OCI-LY7 (cell line): Measurements from ENCODE around the gene SYT9. TPM values are rescaled to one million over a fixed set of nuclear protein-coding genes. Genes with fewer than 3 reads are reported as not detected.

ENCODE experiments used
- BruUV-seq: library from RNA; stranded (reverse); fragments of 400-500 nt; replicated peaks from 2 replicates; lab custom pipeline; 2021; lab: Mats Ljungman, UMichigan
- CTCF ChIA-PET: fragments of 300-600 bp; sonication (Branson Sonifier 250); formaldehyde crosslinking; loops from one replicate; lab custom pipeline; 2022; ENCODE audit warnings: antibody characterized with exemption; ENCODE audit not compliant: unreplicated experiment; lab: Charles Lee
- POLR2A ChIA-PET: fragments of 300-600 bp; sonication (Branson Sonifier 250); formaldehyde crosslinking; loops from one replicate; lab custom pipeline; 2022; ENCODE audit warnings: antibody characterized with exemption; lab: Charles Lee
- DNase-seq: peaks from one replicate; pipeline ENCODE4 v3.0.0-alpha.2; 2015; ENCODE audit warnings: low spot score
- H2AFZ ChIP-seq: fragments of 200-600 bp; sonication (generic), shearing (Covaris generic); 2 replicates; pipeline ENCODE4 v1.6.1; 2014; ENCODE audit warnings: mild to moderate bottlenecking, antibody characterized with exemption, low read length, moderate library complexity
- H3K27ac ChIP-seq: fragments of 200-600 bp; sonication (generic); 2 replicates; pipeline ENCODE4 v1.5.1; 2014; ENCODE audit warnings: mixed run types, low read depth, mild to moderate bottlenecking, moderate library complexity, low read length, inconsistent platforms; ENCODE audit not compliant: poor library complexity, severe bottlenecking
- H3K36me3 ChIP-seq: fragments of 200-600 bp; sonication (generic); 2 replicates; pipeline ENCODE4 v1.6.1; 2014; ENCODE audit warnings: mild to moderate bottlenecking, antibody characterized with exemption, low read length, moderate library complexity, mixed read lengths; ENCODE audit not compliant: insufficient read depth
- H3K4me1 ChIP-seq: fragments of 200-600 bp; sonication (generic); 2 replicates; pipeline ENCODE4 v1.5.1; 2014; ENCODE audit warnings: mild to moderate bottlenecking, low read length; ENCODE audit not compliant: insufficient read depth, poor library complexity, severe bottlenecking
- H3K4me2 ChIP-seq: fragments of 200-600 bp; sonication (generic); 2 replicates; pipeline ENCODE4 v1.6.1; 2014; ENCODE audit warnings: mild to moderate bottlenecking, low read length
- H3K4me3 ChIP-seq: fragments of 200-600 bp; sonication (generic); 2 replicates; pipeline ENCODE4 v1.5.1; 2014; ENCODE audit warnings: mild to moderate bottlenecking, low read depth, low read length; ENCODE audit not compliant: poor library complexity, severe bottlenecking
- H3K79me2 ChIP-seq: fragments of 200-600 bp; sonication (generic); 2 replicates; pipeline ENCODE4 v1.6.1; 2016; ENCODE audit warnings: low read depth, mild to moderate bottlenecking, low read length, moderate library complexity, mixed read lengths; ENCODE audit not compliant: insufficient read depth
- H3K9me2 ChIP-seq: fragments of 200-600 bp; sonication (generic); 2 replicates; pipeline ENCODE4 v1.6.1; 2016; ENCODE audit warnings: mild to moderate bottlenecking, low read length, mixed read lengths; ENCODE audit not compliant: insufficient read depth
- H3K9me3 ChIP-seq: fragments of 200-600 bp; sonication (generic); 2 replicates; pipeline ENCODE4 v1.6.1; 2014; ENCODE audit warnings: mild to moderate bottlenecking, mixed run types, low read length, mixed read lengths
- H4K20me1 ChIP-seq: fragments of 200-600 bp; sonication (generic); 2 replicates; pipeline ENCODE4 v1.6.1; 2014; ENCODE audit warnings: mild to moderate bottlenecking, antibody characterized with exemption, low read length, moderate library complexity, mixed read lengths; ENCODE audit not compliant: insufficient read depth
- EZH2phosphoT487 ChIP-seq: fragments of 200-600 bp; sonication (generic); IDR thresholded peaks from 2 replicates; pipeline ENCODE4 v1.6.1; 2018; ENCODE audit warnings: low read depth, borderline replicate concordance, mild to moderate bottlenecking, mixed run types, antibody characterized with exemption, low read length, moderate library complexity, mixed read lengths
- intact Hi-C: fragments of 100-400 bp; cut with micrococcal nuclease; formaldehyde crosslinking; loops from one replicate; pipeline ENCODE4 v1.10.0; 2022; ENCODE audit not compliant: unreplicated experiment
- total RNA-seq, 2 experiments: library from RNA; depleted of rRNA in 1 of 2; stranded (reverse); fragments of >200 nt in 1 of 2; shearing (Covaris generic) in 1 of 2; gene quantifications; 2 replicates each; pipeline ENCODE4 v1.2.3, GENCODE V29; 2014 to 2022
- TF ChIP-seq, protein P1 (sequence below): fragments of 200-600 bp; sonication (generic); conservative IDR thresholded peaks from 2 replicates; pipeline ENCODE4 v1.5.1; 2014; ENCODE audit warnings: mild to moderate bottlenecking, antibody characterized with exemption, low read length, moderate library complexity, mixed read lengths

Gene SYT9
- total RNA-seq, 2 experiments from 2014 or later = 0.19 TPM; not detected in 1

DNA sequence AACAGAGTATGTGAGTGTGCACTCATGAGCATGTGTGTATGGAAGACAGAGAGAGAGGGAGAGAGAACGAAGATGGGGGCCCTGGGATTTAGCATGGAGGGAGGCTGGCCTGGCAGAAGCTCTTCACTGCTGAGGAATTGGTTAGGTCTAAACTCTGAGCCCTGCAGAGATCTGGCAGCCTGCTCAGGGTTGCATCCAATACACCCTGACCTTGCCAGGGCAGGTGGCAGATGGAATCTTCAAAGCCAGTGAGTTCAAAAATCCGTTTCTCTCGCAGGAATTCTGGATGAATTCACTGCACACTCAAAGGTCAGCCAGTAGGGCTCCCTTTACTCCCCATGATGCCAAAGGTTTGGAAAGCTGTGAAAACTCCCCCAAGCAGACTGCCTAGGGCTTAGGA lies 172.2 kb downstream of the SYT9 start:
- CTCF ChIA-PET = no interaction called here
- BruUV-seq = no TSS peak
- POLR2A ChIA-PET = interaction anchor here (1.4 kb wide), 1 partner anchor 12 kb away, joined by 10 read pairs; no protein-coding TSS in a partner anchor
- no peaks in the 10 kb centered on the region for H3K9me3 ChIP-seq
- no peaks in the 10 kb centered on the region for H3K79me2 ChIP-seq
- no peaks in the 10 kb centered on the region for H4K20me1 ChIP-seq
- DNase-seq = no peak
- no peak for TF ChIP-seq EZH2phosphoT487
- TF ChIP-seq, protein P1, sequence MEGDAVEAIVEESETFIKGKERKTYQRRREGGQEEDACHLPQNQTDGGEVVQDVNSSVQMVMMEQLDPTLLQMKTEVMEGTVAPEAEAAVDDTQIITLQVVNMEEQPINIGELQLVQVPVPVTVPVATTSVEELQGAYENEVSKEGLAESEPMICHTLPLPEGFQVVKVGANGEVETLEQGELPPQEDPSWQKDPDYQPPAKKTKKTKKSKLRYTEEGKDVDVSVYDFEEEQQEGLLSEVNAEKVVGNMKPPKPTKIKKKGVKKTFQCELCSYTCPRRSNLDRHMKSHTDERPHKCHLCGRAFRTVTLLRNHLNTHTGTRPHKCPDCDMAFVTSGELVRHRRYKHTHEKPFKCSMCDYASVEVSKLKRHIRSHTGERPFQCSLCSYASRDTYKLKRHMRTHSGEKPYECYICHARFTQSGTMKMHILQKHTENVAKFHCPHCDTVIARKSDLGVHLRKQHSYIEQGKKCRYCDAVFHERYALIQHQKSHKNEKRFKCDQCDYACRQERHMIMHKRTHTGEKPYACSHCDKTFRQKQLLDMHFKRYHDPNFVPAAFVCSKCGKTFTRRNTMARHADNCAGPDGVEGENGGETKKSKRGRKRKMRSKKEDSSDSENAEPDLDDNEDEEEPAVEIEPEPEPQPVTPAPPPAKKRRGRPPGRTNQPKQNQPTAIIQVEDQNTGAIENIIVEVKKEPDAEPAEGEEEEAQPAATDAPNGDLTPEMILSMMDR = no peak
- H3K27ac ChIP-seq = no peak overlapping the region
- no peak overlapping the region for H3K4me2 ChIP-seq
- no peaks in the 10 kb centered on the region for H3K9me2 ChIP-seq
- no peak overlapping the region for H2AFZ ChIP-seq
- peaks cover 31% of the 10 kb centered on the region for H3K4me1 ChIP-seq
- no peaks in the 10 kb centered on the region for H3K36me3 ChIP-seq
- intact Hi-C loops = no loop called here
- H3K4me3 ChIP-seq = no peak overlapping the region

DNA sequence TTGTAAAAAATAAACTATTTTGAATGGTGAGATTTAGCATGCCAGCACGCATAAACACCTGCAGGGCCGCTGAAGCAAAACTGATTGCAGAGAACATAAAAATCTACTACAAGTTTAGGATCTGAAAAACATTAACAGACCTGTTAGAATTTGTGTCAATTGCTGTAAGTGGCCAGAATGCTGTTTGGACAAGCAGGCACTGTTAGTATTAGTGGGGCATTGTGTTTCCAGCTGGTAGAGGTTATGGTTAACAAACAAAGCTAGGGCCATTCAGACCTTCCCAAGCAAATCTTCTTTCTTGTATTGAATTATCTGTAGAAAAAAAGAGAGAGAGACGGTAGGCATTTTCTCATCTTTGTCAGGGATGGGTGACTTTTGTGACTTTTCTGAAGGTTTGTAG lies 176.0 kb downstream of the SYT9 start:
- no peak overlapping the region for H3K27ac ChIP-seq
- H3K4me1 ChIP-seq = peaks cover 25% of the 10 kb centered on the region
- intact Hi-C loops = no loop called here
- CTCF ChIA-PET = no interaction called here
- no peak for DNase-seq
- H3K36me3 ChIP-seq = no peaks in the 10 kb centered on the region
- H3K4me2 ChIP-seq = peak overlapping the region; percentile 34
- H3K79me2 ChIP-seq = no peaks in the 10 kb centered on the region
- H3K9me3 ChIP-seq = no peaks in the 10 kb centered on the region
- no peak overlapping the region for H3K4me3 ChIP-seq
- H3K9me2 ChIP-seq = no peaks in the 10 kb centered on the region
- TF ChIP-seq, protein P1 = no peak
- TF ChIP-seq EZH2phosphoT487 = no peak
- no TSS peak for BruUV-seq
- no peaks in the 10 kb centered on the region for H4K20me1 ChIP-seq
- H2AFZ ChIP-seq = peak overlapping the region; percentile 45; the same call in 1 of the 2 replicates
- POLR2A ChIA-PET = interaction anchor here (1.0 to 2.4 kb wide), 2 partner anchors 9 to 13 kb away, joined by 3 to 7 read pairs; no protein-coding TSS in a partner anchor

DNA sequence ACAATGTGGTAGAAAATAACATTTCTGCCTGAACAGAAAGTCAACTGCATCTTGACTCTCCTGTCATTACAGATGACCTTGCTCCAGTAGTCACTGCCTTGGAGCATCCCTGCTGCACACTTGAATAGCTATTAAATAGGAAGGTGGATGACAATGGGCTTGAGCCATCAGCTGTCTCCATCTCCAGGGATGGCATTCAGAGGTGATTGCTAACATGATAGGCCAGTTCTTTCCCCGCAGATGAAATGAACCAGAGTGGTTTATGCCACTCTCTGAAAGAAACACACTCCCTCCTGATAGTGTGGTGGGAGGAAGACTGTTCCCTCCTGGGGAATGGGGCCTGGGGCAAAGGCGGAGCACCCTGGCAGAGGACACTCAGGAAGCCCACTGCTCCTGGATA lies 176.5 kb downstream of the SYT9 start:
- Histone ChIP-seq H4K20me1 (no peaks in the 10 kb centered on the region), H3K4me3 (no peak overlapping the region), H2AFZ (peak overlapping the region; percentile 45; the same call in 1 of the 2 replicates), H3K79me2 (no peaks in the 10 kb centered on the region), H3K4me2 (peak overlapping the region; percentile 34; the same call in 1 of the 2 replicates), H3K9me2 (no peaks in the 10 kb centered on the region), H3K9me3 (no peaks in the 10 kb centered on the region), H3K27ac (no peak overlapping the region), H3K36me3 (no peaks in the 10 kb centered on the region), H3K4me1 (peaks cover 21% of the 10 kb centered on the region)
- ChIA-PET POLR2A (interaction anchor here (0.7 to 2.4 kb wide), 4 partner anchors 9 to 62 kb away, joined by 3 to 7 read pairs (median 3); no protein-coding TSS in a partner anchor), CTCF (no interaction called here)
- BruUV-seq = no TSS peak
- no peak for DNase-seq
- TF ChIP-seq, protein P1 = no peak
- no peak for TF ChIP-seq EZH2phosphoT487
- intact Hi-C loops = no loop called here
